Effector CD4-positive, alpha-beta T cell (primary cell): Measurements from ENCODE around the gene RESF1.
"Not testable (repeated sequence)": the region's sequence is repeated elsewhere in the genome, so short reads cannot be mapped to it uniquely, and the experiment has no call there.

Experiments used
- DNase-seq: peaks from one replicate; pipeline ENCODE4 v3.0.0-alpha.2; 2020
- total RNA-seq: gene quantifications from one replicate; lab custom pipeline; 2026; lab: John Stamatoyannopoulos, UW

RESF1 gene, protein sequence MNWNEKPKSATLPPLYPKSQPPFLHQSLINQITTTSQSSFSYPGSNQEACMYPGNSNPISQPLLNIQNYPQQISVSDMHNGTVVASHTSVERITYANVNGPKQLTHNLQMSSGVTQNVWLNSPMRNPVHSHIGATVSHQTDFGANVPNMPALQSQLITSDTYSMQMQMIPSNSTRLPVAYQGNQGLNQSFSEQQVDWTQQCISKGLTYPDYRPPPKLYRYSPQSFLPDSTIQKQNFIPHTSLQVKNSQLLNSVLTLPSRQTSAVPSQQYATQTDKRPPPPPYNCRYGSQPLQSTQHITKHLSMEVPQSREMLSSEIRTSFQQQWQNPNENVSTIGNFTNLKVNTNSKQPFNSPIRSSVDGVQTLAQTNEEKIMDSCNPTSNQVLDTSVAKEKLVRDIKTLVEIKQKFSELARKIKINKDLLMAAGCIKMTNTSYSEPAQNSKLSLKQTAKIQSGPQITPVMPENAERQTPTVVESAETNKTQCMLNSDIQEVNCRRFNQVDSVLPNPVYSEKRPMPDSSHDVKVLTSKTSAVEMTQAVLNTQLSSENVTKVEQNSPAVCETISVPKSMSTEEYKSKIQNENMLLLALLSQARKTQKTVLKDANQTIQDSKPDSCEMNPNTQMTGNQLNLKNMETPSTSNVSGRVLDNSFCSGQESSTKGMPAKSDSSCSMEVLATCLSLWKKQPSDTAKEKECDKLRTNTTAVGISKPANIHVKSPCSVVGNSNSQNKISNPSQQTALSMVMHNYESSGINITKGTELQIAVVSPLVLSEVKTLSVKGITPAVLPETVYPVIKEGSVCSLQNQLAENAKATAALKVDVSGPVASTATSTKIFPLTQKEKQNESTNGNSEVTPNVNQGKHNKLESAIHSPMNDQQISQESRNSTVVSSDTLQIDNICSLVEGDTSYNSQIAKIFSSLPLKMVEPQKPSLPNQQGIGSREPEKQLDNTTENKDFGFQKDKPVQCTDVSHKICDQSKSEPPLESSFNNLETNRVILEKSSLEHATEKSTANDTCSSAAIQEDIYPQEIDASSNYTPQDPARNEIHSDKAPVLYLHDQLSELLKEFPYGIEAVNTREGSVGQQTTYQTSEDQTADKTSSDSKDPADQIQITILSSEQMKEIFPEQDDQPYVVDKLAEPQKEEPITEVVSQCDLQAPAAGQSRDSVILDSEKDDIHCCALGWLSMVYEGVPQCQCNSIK (N-terminal part only)
- total RNA-seq = 483 reads per million, percentile 98 among the genes with 10 or more reads in this experiment

- DNase-seq = peak; percentile 70
Measured at GRCh38 chr12:31959161-31959700, at the start of gene RESF1. Gene RESF1 (plus strand): TSS chr12:31959415. CDS start chr12:31980956, 21,541 bp downstream.

DNA sequence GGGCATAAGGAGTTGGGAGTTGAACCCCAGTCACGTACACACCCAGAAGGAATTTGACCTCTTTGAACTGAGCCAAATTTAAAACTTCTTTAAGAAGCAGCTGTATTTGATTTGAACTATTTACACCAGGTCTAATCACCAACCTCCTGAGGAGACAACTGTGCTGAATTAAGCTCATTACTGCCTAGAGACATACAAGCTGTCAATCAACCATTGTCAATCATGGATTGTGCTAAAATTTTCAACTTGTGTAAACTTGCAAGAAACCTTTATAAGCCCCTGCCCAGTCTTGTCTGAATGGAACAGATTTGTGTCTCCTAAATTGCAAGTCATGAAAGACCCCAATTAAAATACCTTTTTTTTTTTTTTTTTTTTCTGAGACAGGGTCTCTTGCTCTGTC, 44.3 kb upstream of the RESF1 start:
- no peak for DNase-seq

DNA sequence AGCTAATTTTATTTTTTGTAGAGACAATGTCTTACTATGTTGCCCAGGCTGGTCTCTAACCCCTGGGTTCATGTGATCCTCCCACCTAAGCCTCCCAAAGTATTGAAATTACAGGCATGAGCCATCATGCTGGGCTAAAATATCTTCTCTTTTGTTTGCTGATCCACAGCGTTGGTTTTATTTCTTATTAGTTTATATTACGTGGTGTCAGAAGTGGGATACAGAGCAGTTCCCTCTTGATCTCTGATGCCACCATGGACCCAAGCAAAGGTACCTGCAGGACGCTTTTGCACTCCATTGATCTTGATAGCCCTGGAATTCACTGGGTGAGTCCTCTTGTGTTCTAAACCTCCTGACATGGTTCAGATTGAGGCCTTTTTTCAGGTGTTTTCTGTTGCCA, 43.8 kb upstream of the RESF1 start:
- DNase-seq = no peak

- no peak for DNase-seq
Measured at GRCh38 chr12:31922341-31923062, 36.7 kb upstream of the RESF1 start.

GRCh38 chr12:31923063-31923412, 36.2 kb upstream of the RESF1 start:
- no peak for DNase-seq

DNA sequence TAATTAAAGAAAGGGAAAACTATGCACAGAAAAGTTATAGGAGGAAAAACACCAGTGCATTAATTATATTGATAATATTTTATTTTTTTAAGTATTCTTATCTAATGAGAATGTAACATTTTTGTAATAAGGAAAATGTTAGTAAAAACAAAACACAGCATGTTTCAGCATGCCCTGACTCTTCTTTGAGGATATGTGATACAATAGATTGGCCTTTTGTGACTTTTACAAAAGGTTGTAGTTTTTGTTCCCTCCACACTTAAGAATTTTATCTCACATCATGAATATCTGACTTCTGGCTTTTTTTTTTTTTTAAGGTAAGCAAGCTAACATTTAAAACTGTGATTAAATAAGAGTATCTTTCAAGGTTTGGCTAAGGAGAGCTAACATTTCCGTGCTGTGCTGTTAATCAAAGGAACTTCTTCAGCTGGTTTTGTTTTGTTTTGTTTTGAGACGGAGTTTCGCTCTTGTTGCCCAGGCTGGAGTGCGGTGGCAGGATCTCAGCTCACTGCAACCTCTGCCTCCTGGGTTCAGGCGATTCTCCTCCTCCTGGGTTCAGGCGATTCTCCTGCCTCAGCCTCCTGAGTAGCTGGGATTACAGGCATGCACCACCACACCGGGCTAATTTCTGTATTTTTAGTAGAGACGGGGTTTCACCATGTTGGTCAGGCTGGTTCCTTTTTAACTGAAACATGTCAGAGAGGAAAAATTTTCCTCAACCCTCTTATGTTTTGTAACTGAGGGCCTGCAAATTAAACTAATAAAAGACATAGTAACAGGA, 30.8 kb upstream of the RESF1 start:
- no peak for DNase-seq

DNA sequence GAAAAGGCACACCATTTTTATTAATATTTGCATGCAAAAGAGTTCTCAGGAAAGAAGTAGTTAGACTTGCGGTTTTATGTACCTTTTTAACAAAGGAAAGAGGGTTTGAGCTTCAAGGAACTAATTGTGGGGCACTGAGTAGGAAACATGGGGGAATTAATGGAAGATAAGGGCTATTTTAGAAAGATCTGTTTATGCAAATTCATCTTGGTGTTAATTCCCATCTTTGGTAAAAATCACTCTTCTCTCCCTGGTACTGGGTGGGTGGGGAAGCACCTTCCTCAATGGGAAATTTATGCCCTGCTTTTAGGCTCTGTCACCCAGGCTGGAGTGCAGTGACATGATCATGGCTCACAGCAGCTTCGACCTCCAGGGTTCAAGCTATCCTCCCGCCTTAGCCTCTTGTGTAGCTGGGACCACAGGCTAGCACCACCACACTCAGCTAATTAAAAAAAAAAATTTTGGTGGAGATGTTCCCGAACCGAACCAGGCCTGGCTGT, 30.1 kb upstream of the RESF1 start:
- no peak for DNase-seq

DNA sequence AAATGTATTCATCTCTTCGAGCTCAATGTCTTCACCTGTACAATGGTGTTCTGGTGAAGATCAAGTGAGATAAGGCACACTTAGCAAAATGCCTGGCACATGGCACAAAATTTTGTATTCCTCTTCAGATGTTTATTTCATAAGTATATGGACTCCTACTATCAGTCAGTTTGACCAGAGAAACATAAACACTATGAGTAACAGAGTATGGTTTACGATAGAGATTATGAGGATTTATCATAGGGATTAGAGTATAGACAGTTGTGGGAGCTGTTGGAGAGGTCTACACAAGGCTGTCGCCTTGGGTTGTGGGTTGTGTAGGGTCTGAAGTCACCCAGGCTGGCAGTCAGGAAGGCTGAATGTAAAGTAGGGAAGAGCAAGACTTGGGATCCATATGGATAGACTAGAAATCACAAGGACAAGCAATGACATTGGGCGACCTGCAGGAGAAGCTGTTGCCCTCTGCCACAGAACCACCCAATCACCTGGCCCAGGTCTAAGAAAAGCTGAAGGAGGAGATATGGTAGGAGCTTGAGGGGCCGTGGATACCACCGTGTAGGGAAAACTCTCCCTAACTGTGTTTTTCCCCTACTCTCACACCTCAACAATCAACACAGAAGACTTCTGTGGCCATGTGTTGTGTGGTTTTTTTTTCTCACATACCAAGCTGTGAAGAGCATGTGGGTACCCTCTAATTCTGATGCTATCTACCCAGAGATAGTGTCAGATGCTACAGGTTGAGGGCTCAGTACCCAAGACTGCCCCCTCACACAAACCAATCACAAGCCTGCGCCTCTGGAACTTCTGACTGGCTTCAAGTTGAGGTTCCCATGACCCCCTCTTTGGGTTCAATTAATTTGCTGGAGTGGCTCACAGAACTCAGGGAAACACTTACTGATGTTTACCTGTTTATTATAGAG, 27.2 kb upstream of the RESF1 start:
- no peak for DNase-seq

DNA sequence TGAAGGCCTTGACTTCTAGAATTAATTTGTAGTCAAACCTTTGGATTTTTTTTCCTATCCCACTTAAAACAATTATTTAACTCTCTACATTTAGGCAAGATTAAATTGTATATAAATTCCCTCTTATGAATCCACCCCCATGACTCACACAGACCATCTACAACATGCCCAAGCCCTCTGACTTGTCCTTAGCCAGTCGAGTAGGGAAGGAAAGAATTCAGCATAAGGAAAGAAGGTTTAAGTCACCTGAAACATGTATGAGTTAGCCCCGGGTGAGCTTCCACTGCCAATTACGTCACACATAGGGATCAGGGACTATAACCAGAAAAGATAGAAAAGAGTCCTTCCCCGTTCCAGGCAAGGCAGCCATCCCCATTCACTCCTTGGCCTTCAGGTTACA, 14.9 kb upstream of the RESF1 start:
- no peak for DNase-seq

- no peak for DNase-seq
Measured at GRCh38 chr12:31947971-31948370, 11.2 kb upstream of the RESF1 start.

GRCh38 chr12:31948697-31949359, 10.4 kb upstream of the RESF1 start:
- DNase-seq = not testable (repeated sequence)

DNA sequence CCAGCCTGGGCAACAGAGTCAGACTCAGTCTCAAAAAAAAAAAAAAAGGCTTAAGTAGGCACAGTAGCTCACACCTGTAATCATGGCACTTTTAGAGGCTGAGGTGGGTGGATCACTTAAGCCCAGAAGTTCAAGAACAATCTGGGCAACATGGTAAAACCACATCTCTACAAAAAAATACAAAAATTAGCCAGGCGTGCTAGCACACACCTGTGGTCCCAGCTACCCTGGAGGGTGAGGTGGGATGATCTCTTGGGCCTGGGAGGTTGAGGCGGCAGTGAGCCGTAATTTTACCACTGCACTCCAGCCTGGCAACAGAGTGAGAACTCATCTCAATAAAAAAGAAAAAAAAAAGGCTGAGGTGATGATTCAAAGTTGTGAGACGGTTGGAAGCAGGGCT, 9.1 kb upstream of the RESF1 start:
- no peak for DNase-seq

DNA sequence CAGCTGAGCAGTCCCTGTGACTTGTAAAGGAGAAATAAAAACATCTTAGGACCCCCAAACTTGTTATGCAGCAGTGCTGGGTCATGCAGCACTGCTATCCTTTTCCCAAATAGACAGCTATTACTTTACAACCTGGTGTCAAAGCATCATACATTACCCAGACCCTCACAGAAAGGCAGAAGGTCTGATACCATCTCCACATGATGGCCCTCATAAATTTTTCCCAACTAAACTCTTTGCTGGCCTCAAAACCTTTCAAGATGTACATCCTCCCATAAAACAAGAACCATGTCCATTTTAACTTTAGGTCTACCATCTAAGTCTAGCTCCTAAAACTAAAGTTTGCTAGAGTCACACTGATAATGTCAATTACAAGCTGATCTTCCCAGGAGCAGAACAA, 8.7 kb upstream of the RESF1 start:
- DNase-seq = no peak

GRCh38 chr12:31951008-31951407, 8.2 kb upstream of the RESF1 start:
- no peak for DNase-seq

- DNase-seq = no peak
Measured at GRCh38 chr12:31951939-31952338, 7.3 kb upstream of the RESF1 start.

- DNase-seq = no peak
Measured at GRCh38 chr12:31952418-31952817, 6.8 kb upstream of the RESF1 start.

DNA sequence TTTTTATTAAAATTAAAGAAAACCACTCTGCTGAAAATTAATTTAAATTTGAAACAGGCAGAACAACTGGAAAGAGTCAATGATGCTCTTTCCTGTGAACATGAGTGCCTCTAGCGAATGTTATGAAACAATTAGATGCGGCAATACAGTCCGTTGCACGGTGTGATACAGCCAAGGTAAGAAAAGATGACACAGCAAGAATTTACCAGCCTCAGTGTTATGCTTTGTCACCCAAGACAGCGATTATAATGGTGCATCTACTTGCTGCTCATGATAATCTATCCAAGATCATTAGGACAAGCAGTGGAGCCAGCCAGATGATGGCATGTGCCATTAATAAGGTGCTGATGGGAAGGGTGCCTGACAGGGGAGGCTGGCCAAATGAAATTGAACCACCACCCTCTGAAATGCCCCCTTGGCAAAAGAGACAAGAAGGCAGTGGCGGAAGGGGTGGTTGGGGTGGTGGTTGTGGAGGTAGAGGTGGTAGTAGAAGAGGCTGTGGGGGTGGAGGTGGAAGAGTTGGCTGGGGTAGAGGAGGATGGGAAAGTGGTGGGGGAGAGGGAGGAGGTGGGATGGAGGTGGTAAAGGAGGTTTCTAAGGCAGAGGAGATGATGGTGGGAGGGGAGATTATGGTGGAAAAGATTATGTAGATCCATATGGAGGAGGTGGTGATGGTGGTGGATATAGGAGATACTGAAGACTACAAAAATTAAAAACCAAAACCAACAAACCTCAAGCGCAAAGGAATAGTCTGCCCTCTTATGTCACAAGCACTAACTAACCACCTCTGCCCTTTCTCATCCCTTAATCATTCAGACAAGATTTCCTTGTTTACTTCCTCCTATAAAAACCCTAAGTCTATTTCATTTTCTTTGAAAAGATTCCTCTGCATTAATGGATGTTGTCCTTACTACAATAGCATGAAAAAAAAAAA, 4.0 kb upstream of the RESF1 start:
- DNase-seq = no peak

GRCh38 chr12:31958569-31959160, 550 bp upstream of the RESF1 start:
- no peak for DNase-seq
